GM21786 (cell line): ENCODE measurements around the gene CDK5R2.

Experiments
- ATAC-seq: cut with Tn5 transposase; IDR thresholded peaks from one replicate; pipeline ENCODE4 v1.9.1; 2021; ENCODE audit not compliant: unreplicated experiment

Gene CDK5R2

DNA sequence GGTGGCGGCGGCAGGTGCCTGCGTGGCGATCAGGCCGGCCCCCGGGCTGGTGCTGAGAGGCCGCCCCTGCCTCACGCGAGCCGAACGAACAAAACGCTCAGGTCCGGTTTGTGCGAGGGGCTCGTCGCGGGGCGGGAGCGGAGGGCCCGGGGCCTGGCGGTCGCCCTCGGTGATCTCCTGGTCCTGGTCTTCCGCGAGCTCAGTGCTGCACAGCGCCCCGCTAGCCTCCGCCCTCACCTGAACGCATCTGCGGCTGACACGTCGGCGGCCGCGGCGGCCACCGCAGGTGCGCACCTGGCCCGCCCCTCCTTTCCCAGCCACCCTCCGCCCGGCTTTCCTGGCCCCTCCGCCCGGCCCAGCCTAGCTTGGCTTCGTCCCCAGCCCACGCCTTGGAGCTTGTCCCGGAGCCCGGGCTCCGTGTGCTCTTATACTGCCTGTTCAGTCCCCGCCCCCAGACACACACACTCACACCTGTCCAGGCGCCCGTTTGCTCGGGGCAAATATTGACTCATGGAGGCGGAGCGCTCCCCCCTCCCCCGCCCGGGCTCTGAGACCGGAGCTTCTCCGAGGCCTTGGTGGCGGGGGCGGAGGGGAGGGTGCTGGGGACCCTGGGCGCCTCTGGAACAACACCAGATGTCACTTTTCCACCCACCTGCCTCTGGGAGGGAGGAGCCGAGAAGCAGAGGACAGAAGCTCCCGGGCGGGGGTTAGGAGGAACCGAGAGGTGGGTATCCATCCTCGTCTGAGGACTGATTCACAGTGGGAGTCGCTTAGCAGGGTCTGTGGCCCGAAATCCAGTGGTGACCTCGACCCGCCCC is 42.3 kb downstream of the CDK5R2 start:
- ATAC-seq: no peak

DNA sequence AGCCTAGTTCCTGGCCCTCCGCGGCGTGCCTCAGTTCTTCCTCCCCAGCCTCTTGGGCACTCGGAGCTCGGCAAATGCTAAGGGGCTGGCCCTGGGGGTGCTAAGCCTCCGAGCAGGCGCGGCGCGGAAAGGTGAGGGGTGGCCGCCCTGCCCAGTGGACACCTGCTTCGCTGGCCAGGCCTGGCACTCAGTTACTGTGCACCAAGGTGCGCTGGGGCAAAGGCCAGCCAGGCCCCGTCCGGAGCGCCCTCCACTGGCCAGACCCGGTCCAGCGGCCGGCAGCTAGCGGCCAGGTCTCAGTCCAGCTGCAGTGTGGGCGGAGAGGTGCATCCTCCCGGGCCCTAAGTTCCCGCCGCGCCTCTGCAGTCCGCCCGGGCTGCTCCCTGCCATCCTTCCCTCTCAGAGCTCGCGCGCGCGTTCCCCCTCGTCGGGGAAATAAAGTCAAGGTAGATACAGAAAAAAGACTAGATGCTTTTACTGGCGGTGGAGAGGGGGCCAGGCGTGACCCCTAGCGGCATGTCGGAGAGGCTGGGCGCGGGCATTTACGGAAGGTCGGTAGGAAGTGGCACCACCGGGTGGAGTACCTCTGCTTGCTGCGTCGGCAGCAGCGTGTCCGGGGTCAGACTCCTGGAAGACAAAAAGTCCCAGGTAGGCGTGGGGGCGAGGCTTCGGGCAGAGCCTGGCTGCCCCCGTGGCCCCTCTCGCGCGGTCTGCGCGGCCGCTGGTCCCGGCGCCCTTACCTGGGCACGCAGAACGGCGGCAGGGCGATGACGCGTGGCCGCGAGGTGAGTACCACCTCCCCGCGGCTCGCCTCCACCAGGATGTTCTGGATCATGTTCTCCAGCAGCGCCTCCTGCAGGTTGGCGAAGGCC is 43.2 kb downstream of the CDK5R2 start:
- no peak for ATAC-seq

GRCh38 chr2:219003267-219003634 is 43.8 kb downstream of the CDK5R2 start:
- ATAC-seq: no peak

DNA sequence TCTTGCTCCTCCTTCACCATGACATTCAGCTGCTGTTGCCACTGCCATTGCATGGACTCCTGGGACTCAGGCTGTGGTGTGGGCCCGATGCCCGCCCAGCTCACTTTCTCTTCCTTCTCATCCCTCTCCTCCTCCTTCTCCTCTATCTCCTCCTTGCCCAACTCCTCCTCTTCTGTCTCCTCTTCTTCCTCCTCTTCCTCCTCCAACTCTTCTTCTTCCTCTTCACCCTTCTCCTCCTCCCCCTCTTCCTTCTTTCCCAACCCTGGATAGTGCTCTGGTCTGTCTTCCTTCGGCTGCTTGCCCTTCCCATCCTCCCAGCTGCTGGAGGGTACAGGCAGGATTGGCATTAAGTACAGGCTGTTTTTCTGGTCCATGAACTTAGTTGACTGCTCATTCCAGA is 44.5 kb downstream of the CDK5R2 start:
- ATAC-seq: no peak

DNA sequence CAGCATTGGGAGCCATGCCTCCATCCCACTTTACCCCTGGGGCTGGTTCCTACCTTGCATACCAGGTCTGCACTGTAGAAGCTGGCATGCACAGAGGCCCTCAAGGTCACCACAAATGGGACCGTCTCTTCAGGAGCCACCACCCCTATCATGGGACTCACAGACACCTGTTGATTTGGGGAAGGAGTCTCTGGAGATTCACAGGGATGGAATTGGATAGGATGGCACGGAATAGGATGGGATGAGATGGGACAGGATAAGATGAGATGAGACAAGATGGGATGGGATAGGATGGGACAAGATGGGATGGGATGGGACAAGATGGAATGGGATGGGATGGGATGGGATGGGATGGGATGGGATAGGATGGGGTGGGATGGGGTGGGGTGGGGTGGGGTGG is 49.8 kb downstream of the CDK5R2 start:
- no peak for ATAC-seq

GRCh38 chr2:219010162-219010756 is 50.8 kb downstream of the CDK5R2 start:
- ATAC-seq: no peak

DNA sequence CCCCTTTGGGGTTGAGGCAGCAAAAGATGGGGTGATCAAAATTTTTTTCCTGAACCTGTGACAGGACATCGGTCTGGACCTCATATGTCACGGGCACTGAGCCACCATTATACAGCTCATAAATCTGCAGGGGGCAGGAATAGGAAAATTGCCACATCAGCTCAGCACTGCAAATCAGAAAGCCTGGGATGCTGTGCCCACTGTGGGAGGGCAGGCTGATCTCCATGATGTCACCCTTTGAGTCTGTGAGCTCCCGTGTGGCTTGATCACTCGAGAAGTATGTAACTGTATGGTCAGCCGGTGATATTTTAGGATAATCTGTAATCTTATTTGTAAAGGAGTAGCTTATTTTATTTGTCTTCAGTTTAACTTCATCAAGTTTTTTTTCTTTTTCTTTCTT is 51.4 kb downstream of the CDK5R2 start:
- no peak for ATAC-seq
